HG03103 (cell line): ENCODE results near the gene PGM5.

Experiments
- ATAC-seq: cut with Tn5 transposase; IDR thresholded peaks from one replicate; pipeline ENCODE4 v1.9.1; 2021; ENCODE audit warnings: low read depth; ENCODE audit not compliant: unreplicated experiment

Gene PGM5

DNA sequence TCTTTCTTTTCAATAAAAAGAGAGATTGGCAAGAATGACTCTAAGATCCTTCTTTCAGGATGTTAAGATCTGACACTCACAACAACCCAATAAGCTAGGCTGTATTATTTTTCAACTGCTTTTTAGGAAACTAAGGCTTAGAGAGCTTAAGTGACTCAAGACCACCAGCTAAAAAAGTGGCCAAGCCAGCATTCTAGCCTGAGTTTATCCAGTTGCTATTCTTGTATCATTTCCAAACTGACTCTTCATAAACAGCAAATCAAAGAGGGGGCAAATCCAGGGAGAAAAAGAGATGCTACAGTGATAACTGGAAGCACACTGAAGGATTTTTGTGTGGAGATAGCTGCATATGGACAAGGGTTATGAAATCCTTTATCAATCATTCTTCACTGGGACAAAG is 137.1 kb downstream of the PGM5 start:
- ATAC-seq: no peak

DNA sequence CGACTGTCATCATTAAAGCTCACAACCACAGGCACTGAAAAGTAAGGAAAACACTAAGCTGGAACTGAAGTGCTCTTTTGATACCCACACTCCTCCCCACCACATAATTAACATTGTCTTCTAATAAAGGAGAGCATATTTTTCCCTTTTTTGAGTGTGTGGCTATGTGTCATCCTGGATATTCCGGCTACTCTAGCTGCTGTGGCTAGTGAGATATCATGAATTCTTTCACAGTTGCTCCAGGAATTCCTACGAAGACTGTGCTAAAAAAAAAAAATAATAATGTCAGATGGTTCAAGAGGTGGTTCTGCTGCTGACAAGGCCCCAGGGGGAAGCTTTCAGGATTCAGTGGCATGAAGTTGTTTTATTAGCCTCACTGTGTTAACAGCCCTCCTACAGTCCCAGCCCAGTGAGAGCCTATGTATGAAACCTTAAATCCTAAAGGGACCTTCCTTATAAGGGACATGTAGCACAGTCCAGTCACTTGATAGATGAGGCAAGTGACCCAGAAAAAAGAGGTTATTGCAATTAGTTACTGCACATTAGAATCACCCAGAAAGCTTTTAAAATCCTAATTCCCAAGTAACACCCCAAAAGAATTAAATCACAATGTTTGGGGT is 137.7 kb downstream of the PGM5 start:
- no peak for ATAC-seq

GRCh38 chr9:68495247-68495646 is 138.8 kb downstream of the PGM5 start:
- no peak for ATAC-seq

- no peak for ATAC-seq
Measured at GRCh38 chr9:68496356-68496755, 139.9 kb downstream of the PGM5 start.

GRCh38 chr9:68497629-68498028 is 141.2 kb downstream of the PGM5 start:
- no peak for ATAC-seq

- no peak for ATAC-seq
Measured at GRCh38 chr9:68498816-68499215, 142.4 kb downstream of the PGM5 start.

DNA sequence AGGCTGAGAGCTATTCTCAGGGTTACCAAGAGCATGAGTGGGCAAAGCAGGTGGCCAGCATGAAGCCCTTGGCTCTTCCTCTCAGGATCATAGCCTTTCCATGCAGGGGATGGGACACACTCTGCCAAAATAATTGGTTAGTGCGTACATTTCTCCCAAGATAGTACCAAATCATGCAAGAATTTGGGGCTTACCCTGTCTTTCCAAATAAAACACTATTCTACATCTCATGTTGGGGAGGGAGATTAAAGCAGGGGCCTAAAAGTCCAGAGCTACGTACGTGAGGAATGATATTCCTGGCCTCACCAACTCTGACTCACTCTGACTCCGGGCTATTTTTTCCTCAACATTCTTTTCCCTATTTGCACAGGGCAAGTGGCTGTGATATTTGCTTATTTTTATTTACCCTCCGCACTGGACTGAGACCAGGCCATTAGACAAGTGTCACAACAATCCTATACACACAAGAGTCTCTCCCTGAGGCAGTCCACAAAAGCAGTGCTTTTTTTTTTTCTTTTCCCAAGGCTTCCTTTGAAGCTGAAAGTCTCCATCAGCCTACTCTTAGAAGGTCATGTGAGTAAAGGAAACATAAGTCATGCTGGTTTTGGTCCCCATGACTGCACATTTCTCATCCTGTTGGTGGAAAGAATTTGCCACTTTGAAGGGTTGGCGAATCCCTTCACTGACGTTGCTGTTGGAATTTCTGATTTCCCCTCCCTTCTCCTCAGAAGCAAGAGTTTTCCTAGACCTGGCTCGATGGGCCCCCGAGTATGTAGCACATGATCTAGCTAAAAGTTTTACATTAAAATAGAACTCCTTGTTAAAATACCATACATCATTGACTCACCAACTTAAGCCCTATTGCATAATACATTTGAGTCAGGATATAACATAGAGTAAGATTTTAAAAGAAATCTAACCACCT is 144.3 kb downstream of the PGM5 start:
- no peak for ATAC-seq

DNA sequence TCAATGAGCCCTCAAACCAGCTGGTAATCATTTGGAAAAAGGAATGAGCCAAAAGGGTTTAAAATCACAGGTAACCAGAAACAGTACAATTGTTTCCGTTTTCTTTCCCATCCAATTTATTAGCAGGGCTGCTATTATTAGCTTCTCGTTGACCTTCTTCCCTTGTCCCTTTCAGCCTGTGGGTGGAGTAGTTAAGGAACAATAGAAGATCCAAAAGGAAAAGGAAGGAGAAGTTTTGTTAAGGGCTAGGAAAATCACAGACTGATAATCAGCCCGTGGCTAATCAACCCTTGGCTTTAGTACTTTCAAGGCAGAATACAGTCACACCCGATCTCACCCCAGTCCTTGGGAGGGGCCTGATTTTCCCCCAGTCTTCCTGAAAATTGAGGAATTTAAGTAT is 145.9 kb downstream of the PGM5 start:
- ATAC-seq: no peak

GRCh38 chr9:68505681-68506409 is 149.4 kb downstream of the PGM5 start:
- peak; percentile 78 for ATAC-seq

- ATAC-seq: no peak
Measured at GRCh38 chr9:68506551-68506950, 150.1 kb downstream of the PGM5 start.

DNA sequence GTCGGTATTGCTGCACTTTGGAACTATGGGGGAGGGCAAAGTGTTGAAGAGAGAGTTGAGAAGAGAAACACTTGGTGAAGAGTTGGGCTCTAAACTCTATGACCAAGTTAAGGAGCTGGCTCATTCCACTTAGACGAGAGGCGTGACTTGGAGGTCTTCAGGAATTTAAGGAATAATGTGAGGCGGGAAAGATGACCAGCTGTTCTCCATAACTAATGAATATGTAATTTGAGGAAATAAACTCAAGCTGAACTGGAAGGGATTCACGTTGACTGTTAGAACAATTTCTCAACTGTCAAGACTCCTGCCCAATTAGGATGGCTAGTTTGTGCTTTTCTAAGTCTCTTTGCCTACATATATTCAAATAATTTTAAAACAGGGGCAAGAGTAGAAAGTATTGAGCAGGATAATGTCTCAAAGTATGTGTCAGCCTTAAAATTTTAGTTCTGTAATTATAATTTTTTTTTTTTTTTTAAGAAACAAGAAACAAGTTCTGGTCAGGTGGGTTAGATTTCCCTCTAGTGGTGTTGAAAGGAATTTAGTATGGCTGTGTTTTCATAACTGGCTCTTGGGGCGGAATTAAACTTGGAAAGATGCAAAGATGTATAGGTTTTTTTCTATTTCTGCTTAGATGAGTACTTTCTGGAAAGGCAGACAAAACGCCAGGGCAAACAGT is 150.9 kb downstream of the PGM5 start:
- no peak for ATAC-seq

GRCh38 chr9:68507806-68508145 is 151.4 kb downstream of the PGM5 start:
- ATAC-seq: no peak

DNA sequence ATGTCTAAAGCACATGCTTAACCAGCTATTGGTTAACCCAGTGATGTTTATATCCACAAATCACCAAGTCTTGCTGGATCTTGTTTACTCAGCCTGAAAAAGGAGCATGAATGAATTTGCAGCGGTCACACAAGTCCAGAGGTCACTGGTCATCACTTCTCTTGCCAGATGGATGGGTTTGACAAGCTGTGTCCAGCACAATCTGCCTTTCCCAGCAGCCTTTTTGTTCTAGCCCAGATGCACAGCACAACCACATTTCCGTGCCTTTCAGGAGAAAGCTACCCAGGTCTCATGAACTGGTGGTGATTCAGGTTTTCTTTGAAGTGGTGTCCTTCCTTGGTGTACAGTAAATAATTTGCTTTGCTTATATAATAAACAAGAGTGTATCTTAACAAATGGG is 152.1 kb downstream of the PGM5 start:
- ATAC-seq: no peak

- ATAC-seq: no peak
Measured at GRCh38 chr9:68509689-68510088, 153.3 kb downstream of the PGM5 start.

GRCh38 chr9:68513385-68513784 is 157.0 kb downstream of the PGM5 start:
- no peak for ATAC-seq

DNA sequence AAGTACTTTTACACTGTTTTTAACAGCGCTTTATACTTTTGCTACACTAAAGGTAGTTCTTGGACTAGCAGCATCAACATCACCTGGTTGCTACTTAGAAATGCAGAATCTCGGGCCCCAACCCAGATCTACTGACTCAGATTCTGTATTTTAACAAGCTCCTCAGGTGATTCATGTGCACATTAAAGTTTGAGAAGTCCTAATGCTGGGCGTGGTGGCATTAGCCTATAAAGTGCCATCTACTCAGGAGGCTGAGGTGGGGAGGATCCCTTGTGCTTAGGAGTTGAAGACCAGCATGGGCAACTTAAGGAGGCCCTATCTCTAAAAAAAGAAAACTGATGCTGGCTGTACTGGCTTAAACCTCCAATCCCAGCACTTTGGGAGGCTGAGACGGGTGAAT is 157.6 kb downstream of the PGM5 start:
- ATAC-seq: no peak

DNA sequence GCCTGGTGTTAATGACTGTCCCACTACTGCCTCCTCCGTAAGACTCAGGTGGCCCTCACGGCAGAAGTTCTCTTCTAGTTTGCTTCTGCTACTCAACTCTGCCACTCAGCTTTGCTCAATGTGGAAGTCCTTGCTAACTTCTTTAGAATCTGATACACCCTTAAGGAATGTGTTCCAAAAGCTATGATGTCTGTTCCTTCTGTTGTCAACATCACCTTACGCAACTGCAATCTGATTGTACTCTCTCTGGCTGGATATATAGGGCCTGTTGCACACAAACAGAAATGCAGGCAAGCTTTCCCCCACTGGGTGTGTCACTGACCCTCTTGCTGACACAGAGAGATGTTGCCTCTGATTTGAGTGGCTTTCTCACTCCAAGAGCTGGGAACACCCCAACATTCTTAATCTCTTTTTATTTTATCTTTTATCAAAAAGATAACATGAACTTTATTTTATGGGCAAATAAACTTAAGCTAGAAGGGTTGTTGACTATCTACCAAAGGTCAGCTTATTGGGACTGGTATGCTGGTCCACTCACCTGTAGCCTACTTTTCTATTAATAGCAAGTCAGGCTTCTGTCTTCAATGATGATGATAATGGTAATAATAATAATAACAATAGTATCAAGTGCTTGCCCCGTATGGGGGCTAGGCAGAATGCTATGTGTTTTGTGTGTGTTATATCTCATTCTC is 159.1 kb downstream of the PGM5 start:
- ATAC-seq: no peak

GRCh38 chr9:68522131-68522530 is 165.7 kb downstream of the PGM5 start:
- ATAC-seq: no peak

- ATAC-seq: no peak
Measured at GRCh38 chr9:68522954-68523353, 166.5 kb downstream of the PGM5 start.

DNA sequence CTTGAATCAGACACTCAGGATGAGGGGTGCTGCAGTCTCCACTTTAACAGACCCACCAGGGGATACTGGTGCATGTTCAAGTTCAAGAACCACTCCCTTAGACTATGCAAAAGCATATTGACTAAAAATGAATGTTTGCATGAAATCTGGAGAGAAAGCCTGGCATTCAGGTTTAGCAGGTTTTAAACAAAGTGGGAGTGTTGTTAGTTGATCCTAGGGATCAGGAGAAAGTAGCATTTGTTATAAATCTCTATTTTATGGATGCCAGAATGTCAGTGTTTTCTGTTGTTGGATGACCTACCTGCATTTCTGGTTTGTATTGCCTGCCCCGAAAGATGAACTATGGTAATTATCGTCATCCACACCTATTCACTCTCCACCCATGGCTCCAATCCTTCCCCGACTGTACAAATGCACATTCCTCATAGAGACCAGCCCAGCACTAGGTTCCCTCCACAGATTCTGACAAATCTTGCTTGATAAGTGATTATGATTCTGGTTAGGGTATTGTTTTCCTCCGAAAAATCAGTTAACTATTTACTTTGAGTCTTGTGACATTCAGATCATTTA is 167.0 kb downstream of the PGM5 start:
- ATAC-seq: no peak
